ENCODE data around the gene ABCB8.

The ABCB8 gene

GRCh38 chr7:151078233-151079040 lies 50.2 kb downstream of the ABCB8 start:
- H3K4me1 ChIP-seq (ENCODE audit: control insufficient read depth in 1 of 2, insufficient read depth in 2 of 2, low read length in 2 of 2): peaks cover 7 to 41% of the 10 kb centered on the region in 2 donors
- peaks cover 19 to 36% of the 10 kb centered on the region in 2 donors for H3K36me3 ChIP-seq (ENCODE audit: control insufficient read depth in 1 of 2, insufficient read depth in 2 of 2, low read length in 2 of 2)
- H3K9me3 ChIP-seq (ENCODE audit: control insufficient read depth in 1 of 2, low read length in 2 of 2): no peaks in the 10 kb centered on the region
- no peak overlapping the region for H3K4me3 ChIP-seq (ENCODE audit: low read depth in 1 of 2, low read length in 2 of 2)
- no peak overlapping the region for H3K27ac ChIP-seq (ENCODE audit: low read length)
- no peaks in the 10 kb centered on the region for H3K27me3 ChIP-seq (ENCODE audit: low read depth, low read length)

GRCh38 chr7:151079199-151079910 lies 51.1 kb downstream of the ABCB8 start:
- Histone ChIP-seq H3K9me3 (ENCODE audit: control insufficient read depth in 1 of 2, low read length in 2 of 2) (no peaks in the 10 kb centered on the region), H3K27ac (ENCODE audit: low read length) (peak overlapping the region; percentile 60), H3K4me1 (ENCODE audit: control insufficient read depth in 1 of 2, insufficient read depth in 2 of 2, low read length in 2 of 2) (peaks cover 14 to 41% of the 10 kb centered on the region in 2 donors), H3K27me3 (ENCODE audit: low read depth, low read length) (no peaks in the 10 kb centered on the region), H3K4me3 (ENCODE audit: low read depth in 1 of 2, low read length in 2 of 2) (peak overlapping the region; percentile 86 to 89), H3K36me3 (ENCODE audit: control insufficient read depth in 1 of 2, insufficient read depth in 2 of 2, low read length in 2 of 2) (peaks cover 15 to 28% of the 10 kb centered on the region in 2 donors)

- H3K4me3 ChIP-seq (ENCODE audit: low read depth in 1 of 2, low read length in 2 of 2): peak overlapping the region; percentile 86 to 89
These were observed 51.8 kb downstream of the ABCB8 start for GRCh38 chr7:151080067-151080521.

GRCh38 chr7:151080522-151081169 lies 52.4 kb downstream of the ABCB8 start, which contains the start of gene FASTK:
Gene FASTK, minus strand, starts transcription at chr7:151080809. Its CDS starts 43 bp downstream, at chr7:151080766.
- Histone ChIP-seq H3K36me3 (ENCODE audit: control insufficient read depth in 1 of 2, insufficient read depth in 2 of 2, low read length in 2 of 2) (peaks cover 6 to 15% of the 10 kb centered on the region in 2 donors), H3K9me3 (ENCODE audit: control insufficient read depth in 1 of 2, low read length in 2 of 2) (no peaks in the 10 kb centered on the region), H3K27me3 (ENCODE audit: low read depth, low read length) (no peaks in the 10 kb centered on the region), H3K4me1 (ENCODE audit: control insufficient read depth in 1 of 2, insufficient read depth in 2 of 2, low read length in 2 of 2) (peaks cover 17 to 48% of the 10 kb centered on the region in 2 donors), H3K4me3 (ENCODE audit: low read depth in 1 of 2, low read length in 2 of 2) (peak within 1 kb of the TSS; percentile 86 to 89), H3K27ac (ENCODE audit: low read length) (peak within 1 kb of the TSS; percentile 77)

More at GRCh38 chr7:151080067-151080521, 51.8 kb downstream of the ABCB8 start:
- Histone ChIP-seq H3K9me3 (ENCODE audit: control insufficient read depth in 1 of 2, low read length in 2 of 2) (no peaks in the 10 kb centered on the region), H3K27me3 (ENCODE audit: low read depth, low read length) (no peaks in the 10 kb centered on the region), H3K36me3 (ENCODE audit: control insufficient read depth in 1 of 2, insufficient read depth in 2 of 2, low read length in 2 of 2) (peaks cover 8 to 20% of the 10 kb centered on the region in 2 donors), H3K27ac (ENCODE audit: low read length) (peak overlapping the region; percentile 60), H3K4me1 (ENCODE audit: control insufficient read depth in 1 of 2, insufficient read depth in 2 of 2, low read length in 2 of 2) (peaks cover 14 to 42% of the 10 kb centered on the region in 2 donors)

GRCh38 chr7:151081170-151082101 lies 53.2 kb downstream of the ABCB8 start:
- peaks cover 0 to 9% of the 10 kb centered on the region in 2 donors for H3K36me3 ChIP-seq (ENCODE audit: control insufficient read depth in 1 of 2, insufficient read depth in 2 of 2, low read length in 2 of 2)
- no peaks in the 10 kb centered on the region for H3K9me3 ChIP-seq (ENCODE audit: control insufficient read depth in 1 of 2, low read length in 2 of 2)
- H3K27ac ChIP-seq (ENCODE audit: low read length): peak overlapping the region; percentile 77
- peaks cover 18 to 51% of the 10 kb centered on the region in 2 donors for H3K4me1 ChIP-seq (ENCODE audit: control insufficient read depth in 1 of 2, insufficient read depth in 2 of 2, low read length in 2 of 2)
- peak overlapping the region; percentile 86 to 89 for H3K4me3 ChIP-seq (ENCODE audit: low read depth in 1 of 2, low read length in 2 of 2)
- H3K27me3 ChIP-seq (ENCODE audit: low read depth, low read length): no peaks in the 10 kb centered on the region

GRCh38 chr7:151082141-151083070 lies 54.2 kb downstream of the ABCB8 start:
- Histone ChIP-seq H3K9me3 (ENCODE audit: control insufficient read depth in 1 of 2, low read length in 2 of 2) (no peaks in the 10 kb centered on the region), H3K27me3 (ENCODE audit: low read depth, low read length) (no peaks in the 10 kb centered on the region), H3K4me3 (ENCODE audit: low read depth in 1 of 2, low read length in 2 of 2) (peak overlapping the region; percentile 74 to 89), H3K4me1 (ENCODE audit: control insufficient read depth in 1 of 2, insufficient read depth in 2 of 2, low read length in 2 of 2) (peaks cover 18 to 51% of the 10 kb centered on the region in 2 donors), H3K27ac (ENCODE audit: low read length) (peak overlapping the region; percentile 77), H3K36me3 (ENCODE audit: control insufficient read depth in 1 of 2, insufficient read depth in 2 of 2, low read length in 2 of 2) (peaks cover 0 to under 1% of the 10 kb centered on the region in 2 donors)

GRCh38 chr7:151083071-151083823 lies 55.0 kb downstream of the ABCB8 start, which contains the start of gene TMUB1:
Gene TMUB1, minus strand, starts transcription at chr7:151083493. Its CDS starts 930 bp downstream, at chr7:151082563.
- peak within 1 kb of the TSS; percentile 77 for H3K27ac ChIP-seq (ENCODE audit: low read length)
- no peaks in the 10 kb centered on the region for H3K36me3 ChIP-seq (ENCODE audit: control insufficient read depth in 1 of 2, insufficient read depth in 2 of 2, low read length in 2 of 2)
- H3K4me3 ChIP-seq (ENCODE audit: low read depth in 1 of 2, low read length in 2 of 2): peak within 1 kb of the TSS; percentile 74 to 89
- H3K27me3 ChIP-seq (ENCODE audit: low read depth, low read length): no peaks in the 10 kb centered on the region
- peaks cover 24 to 55% of the 10 kb centered on the region in 2 donors for H3K4me1 ChIP-seq (ENCODE audit: control insufficient read depth in 1 of 2, insufficient read depth in 2 of 2, low read length in 2 of 2)
- H3K9me3 ChIP-seq (ENCODE audit: control insufficient read depth in 1 of 2, low read length in 2 of 2): no peaks in the 10 kb centered on the region

GRCh38 chr7:151083824-151084160 lies 55.5 kb downstream of the ABCB8 start:
- Histone ChIP-seq H3K4me1 (ENCODE audit: control insufficient read depth in 1 of 2, insufficient read depth in 2 of 2, low read length in 2 of 2) (peaks cover 29 to 53% of the 10 kb centered on the region in 2 donors), H3K4me3 (ENCODE audit: low read depth in 1 of 2, low read length in 2 of 2) (peak overlapping the region; percentile 74 to 89)

GRCh38 chr7:151085329-151085690 lies 57.1 kb downstream of the ABCB8 start:
- H3K4me3 ChIP-seq (ENCODE audit: low read depth in 1 of 2, low read length in 2 of 2): peak overlapping the region; percentile 48 to 68
- no peaks in the 10 kb centered on the region for H3K36me3 ChIP-seq (ENCODE audit: control insufficient read depth in 1 of 2, insufficient read depth in 2 of 2, low read length in 2 of 2)
- peak overlapping the region; percentile 51 for H3K27ac ChIP-seq (ENCODE audit: low read length)
- no peaks in the 10 kb centered on the region for H3K27me3 ChIP-seq (ENCODE audit: low read depth, low read length)
- peaks cover 36 to 51% of the 10 kb centered on the region in 2 donors for H3K4me1 ChIP-seq (ENCODE audit: control insufficient read depth in 1 of 2, insufficient read depth in 2 of 2, low read length in 2 of 2)
- H3K9me3 ChIP-seq (ENCODE audit: control insufficient read depth in 1 of 2, low read length in 2 of 2): no peaks in the 10 kb centered on the region

More at GRCh38 chr7:151083824-151084160, 55.5 kb downstream of the ABCB8 start:
- no peaks in the 10 kb centered on the region for H3K9me3 ChIP-seq (ENCODE audit: control insufficient read depth in 1 of 2, low read length in 2 of 2)
- H3K36me3 ChIP-seq (ENCODE audit: control insufficient read depth in 1 of 2, insufficient read depth in 2 of 2, low read length in 2 of 2): no peaks in the 10 kb centered on the region
- H3K27ac ChIP-seq (ENCODE audit: low read length): no peak overlapping the region
- H3K27me3 ChIP-seq (ENCODE audit: low read depth, low read length): no peaks in the 10 kb centered on the region

Measured in muscle layer of duodenum (tissue), 2 donors.